H1 (cell line): ENCODE data around the gene RPL28. TPM values are rescaled to one million over a fixed set of nuclear protein-coding genes. Genes with fewer than 3 reads are reported as not detected.

Source experiments
- ASH2L ChIP-seq: fragments of 200-600, 300-600 bp; sonication (generic); IDR thresholded peaks from one replicate; pipeline ENCODE4 v1.7.1; 2017; ENCODE audit warnings: low read length
- CHD1 ChIP-seq: IDR thresholded peaks from 2 replicates; pipeline ENCODE4 v1.6.1; 2012; ENCODE audit warnings: low read depth, low read length, improper control_type of control experiment
- CHD7 ChIP-seq: fragments of 300-600 bp; sonication (generic); IDR thresholded peaks from 2 replicates; pipeline ENCODE4 v1.7.1; 2012; ENCODE audit warnings: low read length, moderate library complexity, mild to moderate bottlenecking, inconsistent platforms; ENCODE audit not compliant: insufficient replicate concordance
- FOSL1 ChIP-seq: IDR thresholded peaks from 2 replicates; pipeline ENCODE4 v1.6.1; 2011; ENCODE audit warnings: mild to moderate bottlenecking, low read depth, low read length, moderate library complexity; ENCODE audit not compliant: insufficient read depth
- GABPA ChIP-seq: IDR thresholded peaks from 2 replicates; pipeline ENCODE4 v1.6.1; 2011; ENCODE audit warnings: mild to moderate bottlenecking, low read length, moderate library complexity, borderline replicate concordance; ENCODE audit not compliant: insufficient read depth
- RAD21 ChIP-seq, 2 experiments: IDR thresholded peaks in 1 of 2; conservative IDR thresholded peaks in 1 of 2; 2 replicates each; pipeline ENCODE4 v1.6.1; 2011; ENCODE audit warnings: low read depth in 2 of 2, low read length in 2 of 2, improper control_type of control experiment in 1 of 2, inconsistent platforms in 1 of 2, mild to moderate bottlenecking in 1 of 2, moderate library complexity in 1 of 2
- RBBP5 ChIP-seq: IDR thresholded peaks from 2 replicates; pipeline ENCODE4 v1.7.1; 2012; ENCODE audit warnings: low read depth, mild to moderate bottlenecking, inconsistent platforms, low read length, moderate library complexity, borderline replicate concordance
- SP1 ChIP-seq: IDR thresholded peaks from 2 replicates; pipeline ENCODE4 v1.6.1; 2011; ENCODE audit warnings: low read depth, low read length
- YY1 ChIP-seq: IDR thresholded peaks from 2 replicates; pipeline ENCODE4 v1.6.1; 2011; ENCODE audit warnings: low read depth, mild to moderate bottlenecking, low read length
- polyA plus RNA-seq, 7 experiments: library from polyadenylated mRNA; depleted of rRNA in 3 of 7; stranded (reverse) in 5 of 7; unstranded in 2 of 7; fragments of >200 nt in 5 of 7; fragments of 200-250 nt in 2 of 7; gene quantifications; 1 replicate in 5 of 7; 2 replicates in 1 of 7; 4 replicates in 1 of 7; pipeline versions ENCODE4 v1.2.1 to v1.2.3, GENCODE V29; 2011 to 2013; ENCODE audit warnings: missing spikeins in 2 of 7, mixed read lengths in 2 of 7
- total RNA-seq: library from RNA; stranded (reverse); fragmentation: NEBNext Ultra II Directional; extraction: Animal tissue kit (Norgen Biotek cat#: 25700); gene quantifications from 2 replicates; pipeline ENCODE4 v1.2.1, GENCODE V29; 2021

The RPL28 gene
- total and polyA plus RNA-seq, 2 of the 8 experiments (the other 6 are each of a cell fraction or from before 2014, with no cell fraction given) = 2,123 to 8,402 TPM

- TF ChIP-seq CHD7 (no peak), SP1 (no peak), RAD21 (IDR thresholded peaks at IDR 0.05 in 1 of 2, conservative IDR thresholded peaks at IDR 0.05 in 1 of 2; ENCODE audit: low read depth in 2 of 2, low read length in 2 of 2) (no peak), GABPA (no peak), ASH2L (no peak), CHD1 (no peak), FOSL1 (no peak), YY1 (no peak), RBBP5 (no peak)
Measured at GRCh38 chr19:55382013-55382412, 3.7 kb upstream of the RPL28 start (continued).
